GM23338 (cell line): ENCODE results near the gene SYNGR4. TPM values are rescaled to one million over a fixed set of nuclear protein-coding genes. Genes with fewer than 3 reads are reported as not detected.

Experiments used
- ATAC-seq: fragments of 200-7000 bp; cut with Tn5 transposase; 3 replicates; pipeline ENCODE4 v1.9.1; 2020
- DNase-seq: peaks from one replicate; pipeline ENCODE4 v3.0.0-alpha.2; 2015; ENCODE audit warnings: low spot score
- H2AFZ ChIP-seq: fragments of 200-600 bp; sonication (generic); 2 replicates; pipeline ENCODE4 v1.8.0; 2016; ENCODE audit warnings: antibody characterized with exemption, mild to moderate bottlenecking, moderate library complexity
- H3F3A ChIP-seq: fragments of 200-600 bp; sonication (generic); replicated peaks from 2 replicates; pipeline ENCODE4 v1.8.0; 2017; ENCODE audit warnings: antibody characterized with exemption, mixed run types, low read depth
- H3K27ac ChIP-seq: fragments of 200-600 bp; sonication (generic); 2 replicates; pipeline ENCODE4 v1.6.1; 2016; ENCODE audit warnings: low read depth
- H3K27me3 ChIP-seq: fragments of 200-600 bp; sonication (generic); 2 replicates; pipeline ENCODE4 v1.8.0; 2016; ENCODE audit warnings: mild to moderate bottlenecking, mixed run types, moderate library complexity; ENCODE audit not compliant: insufficient read depth
- H3K36me3 ChIP-seq: fragments of 200-600 bp; sonication (generic); 2 replicates; pipeline ENCODE4 v1.8.0; 2016; ENCODE audit warnings: mild to moderate bottlenecking; ENCODE audit not compliant: insufficient read depth
- H3K4me1 ChIP-seq: fragments of 200-600 bp; sonication (generic); 2 replicates; pipeline ENCODE4 v1.8.0; 2016; ENCODE audit warnings: mild to moderate bottlenecking, moderate library complexity; ENCODE audit not compliant: insufficient read depth
- H3K4me2 ChIP-seq: fragments of 200-600 bp; sonication (generic); 2 replicates; pipeline ENCODE4 v1.7.1; 2017; ENCODE audit warnings: mixed run types
- H3K4me3 ChIP-seq: fragments of 200-600 bp; sonication (generic); 2 replicates; pipeline ENCODE4 v1.6.1; 2016; ENCODE audit warnings: mixed run types
- H3K79me2 ChIP-seq: fragments of 200-600 bp; sonication (generic); replicated peaks from 2 replicates; pipeline ENCODE4 v1.8.0; 2017; ENCODE audit warnings: mild to moderate bottlenecking; ENCODE audit not compliant: insufficient read depth
- H3K9me2 ChIP-seq: fragments of 200-600 bp; sonication (generic); 2 replicates; pipeline ENCODE4 v1.8.0; 2017; ENCODE audit not compliant: insufficient read depth
- H4K20me1 ChIP-seq: fragments of 200-600 bp; sonication (generic); replicated peaks from 2 replicates; pipeline ENCODE4 v1.8.0; 2017; ENCODE audit warnings: mild to moderate bottlenecking; ENCODE audit not compliant: insufficient read depth
- H3K27ac Mint-ChIP-seq: 2 replicates; pipeline ENCODE4 v1.8.0; 2020; ENCODE audit warnings: inconsistent platforms, mild to moderate bottlenecking, moderate library complexity, mixed read lengths
- H3K27me3 Mint-ChIP-seq: 3 replicates; pipeline ENCODE4 v1.8.0; 2022; ENCODE audit warnings: low read depth, mild to moderate bottlenecking, moderate library complexity, mixed read lengths, inconsistent platforms; ENCODE audit not compliant: insufficient read depth, poor library complexity
- H3K36me3 Mint-ChIP-seq: 3 replicates; pipeline ENCODE4 v1.8.0; 2021; ENCODE audit warnings: low read depth, mild to moderate bottlenecking, inconsistent platforms, moderate library complexity, mixed read lengths
- H3K4me1 Mint-ChIP-seq: 3 replicates; pipeline ENCODE4 v1.8.0; 2020; ENCODE audit warnings: mild to moderate bottlenecking, inconsistent platforms, mixed read lengths
- H3K4me3 Mint-ChIP-seq: 3 replicates; pipeline ENCODE4 v1.8.0; 2021; ENCODE audit warnings: moderate library complexity, mild to moderate bottlenecking, inconsistent platforms, mixed read lengths
- H3K9me3 Mint-ChIP-seq: 3 replicates; pipeline ENCODE4 v1.8.0; 2020; ENCODE audit warnings: moderate library complexity, mild to moderate bottlenecking, inconsistent platforms, mixed read lengths
- CREB1 ChIP-seq: fragments of 250-450 bp; sonication (Bioruptor Pico); IDR thresholded peaks from 2 replicates; pipeline ENCODE4 v1.5.0; 2020; ENCODE audit warnings: low read depth, mild to moderate bottlenecking, moderate library complexity
- ETS1 ChIP-seq: IDR thresholded peaks from 2 replicates; pipeline ENCODE4 v1.6.1; 2016; ENCODE audit warnings: antibody characterized with exemption
- EZH2 ChIP-seq: fragments of 200-600 bp; sonication (generic); IDR thresholded peaks from one replicate; pipeline ENCODE4 v1.8.0; 2017; ENCODE audit warnings: antibody characterized with exemption, mild to moderate bottlenecking, low read depth; ENCODE audit not compliant: unreplicated experiment
- EZH2phosphoT487 ChIP-seq: fragments of 200-600 bp; sonication (generic); IDR thresholded peaks from one replicate; pipeline ENCODE4 v1.8.1; 2018; ENCODE audit warnings: antibody characterized with exemption; ENCODE audit not compliant: unreplicated experiment
- JUNB ChIP-seq: IDR thresholded peaks from one replicate; pipeline ENCODE4 v1.6.1; 2016; ENCODE audit warnings: antibody characterized with exemption; ENCODE audit not compliant: unreplicated experiment
- POLR2AphosphoS5 ChIP-seq: IDR thresholded peaks from 2 replicates; pipeline ENCODE4 v1.6.1; 2016; ENCODE audit warnings: antibody characterized with exemption, low read depth
- STAT1 ChIP-seq: IDR thresholded peaks from one replicate; pipeline ENCODE4 v1.6.1; 2016; ENCODE audit warnings: antibody characterized with exemption; ENCODE audit not compliant: unreplicated experiment
- ZNF114 ChIP-seq: fragments of 250-450 bp; sonication (Bioruptor Pico); IDR thresholded peaks from 2 replicates; pipeline ENCODE4 v1.5.0; 2020; ENCODE audit warnings: mild to moderate bottlenecking, moderate library complexity
- ZNF331 ChIP-seq: fragments of 250-450 bp; sonication (Bioruptor Pico); IDR thresholded peaks from 2 replicates; pipeline ENCODE4 v1.5.0; 2020; ENCODE audit warnings: low read depth, mild to moderate bottlenecking, moderate library complexity
- ZNF462 ChIP-seq: fragments of 250-450 bp; sonication (Bioruptor Pico); IDR thresholded peaks from 2 replicates; pipeline ENCODE4 v1.5.0; 2020; ENCODE audit warnings: mild to moderate bottlenecking, moderate library complexity
- polyA plus RNA-seq: library from polyadenylated mRNA; unstranded; fragments of >200 nt; fragmentation: Nextera tagmentation; extraction: Ambion mirVana; gene quantifications from 2 replicates; pipeline ENCODE4 v1.2.1, GENCODE V29; 2016
- total RNA-seq: library from RNA; depleted of rRNA; stranded (reverse); fragments of >200 nt; shearing (Covaris generic); gene quantifications from 2 replicates; pipeline ENCODE4 v1.2.3, GENCODE V29; 2014
- TF ChIP-seq, protein P1 (sequence below), 2 experiments: fragments of 200-600 bp in 1 of 2; sonication (generic) in 1 of 2; conservative IDR thresholded peaks; 2 replicates each; pipeline versions ENCODE4 v1.5.1 to v1.6.1; 2016 to 2017; ENCODE audit warnings: antibody characterized with exemption in 2 of 2, low read depth in 2 of 2, mild to moderate bottlenecking in 2 of 2, moderate library complexity in 1 of 2

The SYNGR4 gene
- total and polyA plus RNA-seq, 2 experiments from 2014 or later: not detected

GRCh38 chr19:48415395-48415794, 51.2 kb downstream of the SYNGR4 start (continued):
- TF ChIP-seq, protein P1, sequence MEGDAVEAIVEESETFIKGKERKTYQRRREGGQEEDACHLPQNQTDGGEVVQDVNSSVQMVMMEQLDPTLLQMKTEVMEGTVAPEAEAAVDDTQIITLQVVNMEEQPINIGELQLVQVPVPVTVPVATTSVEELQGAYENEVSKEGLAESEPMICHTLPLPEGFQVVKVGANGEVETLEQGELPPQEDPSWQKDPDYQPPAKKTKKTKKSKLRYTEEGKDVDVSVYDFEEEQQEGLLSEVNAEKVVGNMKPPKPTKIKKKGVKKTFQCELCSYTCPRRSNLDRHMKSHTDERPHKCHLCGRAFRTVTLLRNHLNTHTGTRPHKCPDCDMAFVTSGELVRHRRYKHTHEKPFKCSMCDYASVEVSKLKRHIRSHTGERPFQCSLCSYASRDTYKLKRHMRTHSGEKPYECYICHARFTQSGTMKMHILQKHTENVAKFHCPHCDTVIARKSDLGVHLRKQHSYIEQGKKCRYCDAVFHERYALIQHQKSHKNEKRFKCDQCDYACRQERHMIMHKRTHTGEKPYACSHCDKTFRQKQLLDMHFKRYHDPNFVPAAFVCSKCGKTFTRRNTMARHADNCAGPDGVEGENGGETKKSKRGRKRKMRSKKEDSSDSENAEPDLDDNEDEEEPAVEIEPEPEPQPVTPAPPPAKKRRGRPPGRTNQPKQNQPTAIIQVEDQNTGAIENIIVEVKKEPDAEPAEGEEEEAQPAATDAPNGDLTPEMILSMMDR (conservative IDR thresholded peaks at IDR 0.05; ENCODE audit: low read depth in 2 of 2): no peak
- no peak for TF ChIP-seq ZNF462 (CRISPR knock-in tag)
- no peak for TF ChIP-seq STAT1
- TF ChIP-seq ZNF331: no peak
- TF ChIP-seq ETS1: no peak

GRCh38 chr19:48415806-48416221, 51.6 kb downstream of the SYNGR4 start:
- H3K4me3 ChIP-seq: no peak overlapping the region
- Mint-ChIP-seq H3K4me3 (no peak overlapping the region; the same call in 2 of the 3 replicates), H3K4me1 (peaks cover 24% of the 10 kb centered on the region; the same call in 2 of the 3 replicates), H3K27ac (no peak overlapping the region), H3K9me3 (no peaks in the 10 kb centered on the region), H3K36me3 (peaks cover 12% of the 10 kb centered on the region), H3K27me3 (peaks cover 23% of the 10 kb centered on the region)
- H3K27ac ChIP-seq: no peak overlapping the region
- peaks cover 15% of the 10 kb centered on the region for H3K4me1 ChIP-seq
- ATAC-seq (peak; percentile 6), DNase-seq (no peak)
- H2AFZ ChIP-seq: no peak overlapping the region
- no peaks in the 10 kb centered on the region for H3K79me2 ChIP-seq
- no peaks in the 10 kb centered on the region for H3K9me2 ChIP-seq
- H3K4me2 ChIP-seq: no peak overlapping the region
- peaks cover 14% of the 10 kb centered on the region; the same call in 1 of the 2 replicates for H3K36me3 ChIP-seq
- H3F3A ChIP-seq: peaks cover 10% of the 10 kb centered on the region; the same call in 1 of the 2 replicates
- no peaks in the 10 kb centered on the region; the same call in 1 of the 2 replicates for H4K20me1 ChIP-seq
- H3K27me3 ChIP-seq: no peaks in the 10 kb centered on the region
- TF ChIP-seq CREB1 (CRISPR knock-in tag): no peak
- no peak for TF ChIP-seq POLR2AphosphoS5
- TF ChIP-seq EZH2: no peak
- TF ChIP-seq STAT1: no peak
- no peak for TF ChIP-seq JUNB
- TF ChIP-seq EZH2phosphoT487: no peak
- TF ChIP-seq ETS1: no peak
- TF ChIP-seq, protein P1 (conservative IDR thresholded peaks at IDR 0.05; ENCODE audit: low read depth in 2 of 2): no peak
- TF ChIP-seq ZNF114 (CRISPR knock-in tag): no peak
- no peak for TF ChIP-seq ZNF331
